Cortex of kidney (tissue), 1 donor: ENCODE results near the gene OR2D3.
"Not testable (repeated sequence)": the region's sequence is repeated elsewhere in the genome, so short reads cannot be mapped to it uniquely, and the experiment has no call there.

Experiments
- DNase-seq: peaks from one replicate; lab custom pipeline; 2025; lab: John Stamatoyannopoulos, UW

OR2D3 gene

GRCh38 chr11:6928916-6929315 is 8.1 kb downstream of the OR2D3 start:
- no peak for DNase-seq

GRCh38 chr11:6931146-6931713 is 10.4 kb downstream of the OR2D3 start:
- no peak for DNase-seq

- DNase-seq = no peak
Observed at GRCh38 chr11:6932145-6932544, 11.3 kb downstream of the OR2D3 start.

- no peak for DNase-seq
Observed at GRCh38 chr11:6941970-6942369, 21.2 kb downstream of the OR2D3 start.

GRCh38 chr11:6943131-6943530 is 22.3 kb downstream of the OR2D3 start:
- DNase-seq = no peak

- not testable (repeated sequence) for DNase-seq
Observed at GRCh38 chr11:6954248-6954647, 33.4 kb downstream of the OR2D3 start.

- no peak for DNase-seq
Observed at GRCh38 chr11:6962141-6962540, 41.3 kb downstream of the OR2D3 start.

- no peak for DNase-seq
Observed at GRCh38 chr11:6962673-6963072, 41.9 kb downstream of the OR2D3 start.

- DNase-seq = no peak
Observed at GRCh38 chr11:6968816-6969215, 48.0 kb downstream of the OR2D3 start.

GRCh38 chr11:6969854-6970253 is 49.1 kb downstream of the OR2D3 start:
- not testable (repeated sequence) for DNase-seq
